Endothelial cell of umbilical vein (primary cell): ENCODE data around the gene TLR9. TPM values are rescaled to one million over a fixed set of nuclear protein-coding genes. Genes with fewer than 3 reads are reported as not detected.

Experiments used
- BruUV-seq: library from RNA; stranded (reverse); fragments of 400-500 nt; replicated peaks from 2 replicates; lab custom pipeline; 2021; lab: Mats Ljungman, UMichigan
- CTCF ChIA-PET: fragments of 300-600, 350-600 bp; sonication (Branson Sonifier 250); formaldehyde crosslinking; loops from one replicate; lab custom pipeline; 2021; ENCODE audit warnings: antibody characterized with exemption, inconsistent platforms; lab: Charles Lee
- POLR2A ChIA-PET: fragments of 300-600, 350-600 bp; sonication (Branson Sonifier 250); formaldehyde crosslinking; loops from one replicate; lab custom pipeline; 2021; ENCODE audit warnings: antibody characterized with exemption, inconsistent platforms; lab: Charles Lee
- DNase-seq: peaks from one replicate; pipeline ENCODE4 v3.0.0-alpha.2; 2011; ENCODE audit warnings: low read depth, low spot score
- FAIRE-seq: peaks from 2 replicates; lab custom pipeline; 2011; peaks lifted over from hg19 to GRCh38; lab: Jason Lieb, UNC
- H2AFZ ChIP-seq: 2 replicates; pipeline ENCODE4 v1.6.0; 2012; ENCODE audit warnings: low read depth, low read length, control low read depth, inconsistent platforms
- H3K27ac ChIP-seq: 2 replicates; pipeline ENCODE4 v1.5.1; 2011; ENCODE audit warnings: low read depth, mild to moderate bottlenecking, control low read depth, low read length, moderate library complexity; ENCODE audit not compliant: insufficient read depth
- H3K27me3 ChIP-seq, 2 experiments: 2 replicates each; pipeline versions ENCODE4 v1.6.0 to v1.6.1; 2011; ENCODE audit warnings: low read length in 2 of 2, mixed read lengths in 1 of 2; ENCODE audit not compliant: control insufficient read depth in 2 of 2, insufficient read depth in 2 of 2
- H3K36me3 ChIP-seq, 2 experiments: 2 replicates in 1 of 2; 3 replicates in 1 of 2; pipeline ENCODE4 v1.5.1; 2011; ENCODE audit warnings: low read length in 2 of 2, mild to moderate bottlenecking in 1 of 2, moderate library complexity in 1 of 2; ENCODE audit not compliant: control insufficient read depth in 2 of 2, insufficient read depth in 2 of 2; ENCODE audit errors: extremely low read depth in 1 of 2
- H3K4me1 ChIP-seq: 3 replicates; pipeline ENCODE4 v1.5.1; 2011; ENCODE audit warnings: mild to moderate bottlenecking, low read length; ENCODE audit not compliant: control insufficient read depth, insufficient read depth; ENCODE audit errors: extremely low read depth
- H3K4me2 ChIP-seq: 2 replicates; pipeline ENCODE4 v1.6.1; 2011; ENCODE audit warnings: low read length, control low read depth, mixed read lengths; ENCODE audit not compliant: insufficient read depth
- H3K4me3 ChIP-seq, 3 experiments: fragments of 200-600 bp in 1 of 3; sonication (generic), shearing (Covaris generic) in 1 of 3; replicated peaks in 1 of 3; 2 replicates each; pipeline ENCODE4 v1.5.1; 2011 to 2016; ENCODE audit warnings: control low read depth in 3 of 3, low read length in 3 of 3, mild to moderate bottlenecking in 2 of 3, inconsistent platforms in 1 of 3, low read depth in 1 of 3, moderate library complexity in 1 of 3; ENCODE audit not compliant: insufficient read depth in 1 of 3
- H3K79me2 ChIP-seq: 2 replicates; pipeline ENCODE4 v1.6.0; 2012; ENCODE audit warnings: low read length, inconsistent platforms; ENCODE audit not compliant: control insufficient read depth, insufficient read depth
- H3K9ac ChIP-seq: replicated peaks from 2 replicates; pipeline ENCODE3; 2011; ENCODE audit warnings: low read length, control low read depth; ENCODE audit not compliant: insufficient read depth; ENCODE audit errors: extremely low read depth
- H3K9me1 ChIP-seq: replicated peaks from 3 replicates; pipeline ENCODE4 v1.6.0; 2011; ENCODE audit warnings: mild to moderate bottlenecking, low read length; ENCODE audit not compliant: control insufficient read depth, insufficient read depth; ENCODE audit errors: extremely low read depth
- H3K9me3 ChIP-seq: replicated peaks from 2 replicates; pipeline ENCODE4 v1.5.1; 2012; ENCODE audit warnings: low read length, inconsistent platforms; ENCODE audit not compliant: control insufficient read depth, insufficient read depth
- H4K20me1 ChIP-seq: replicated peaks from 2 replicates; pipeline ENCODE3; 2011; ENCODE audit warnings: mild to moderate bottlenecking, low read length; ENCODE audit not compliant: control insufficient read depth, insufficient read depth; ENCODE audit errors: extremely low read depth
- CTCF ChIP-seq, 2 donors: IDR thresholded peaks; 1 replicate in 1 of 2; 2 replicates in 1 of 2; pipeline ENCODE4 v1.5.1; 2011; ENCODE audit warnings: low read length in 2 of 2, mild to moderate bottlenecking in 2 of 2, moderate library complexity in 2 of 2, control low read depth in 1 of 2, inconsistent platforms in 1 of 2, low read depth in 1 of 2; ENCODE audit not compliant: insufficient read depth in 1 of 2; ENCODE audit errors: extremely low read depth in 1 of 2
- EZH2 ChIP-seq: IDR thresholded peaks from 2 replicates; pipeline ENCODE4 v1.6.1; 2012; ENCODE audit warnings: borderline replicate concordance, low read depth, mild to moderate bottlenecking, moderate library complexity, low read length, inconsistent platforms; ENCODE audit not compliant: severe bottlenecking
- FOS ChIP-seq: IDR thresholded peaks from 2 replicates; pipeline ENCODE4 v1.6.1; 2011; ENCODE audit warnings: mild to moderate bottlenecking, low read length, moderate library complexity, borderline replicate concordance; ENCODE audit not compliant: insufficient read depth
- GATA2 ChIP-seq: IDR thresholded peaks from 2 replicates; pipeline ENCODE4 v1.7.0; 2011; ENCODE audit warnings: low read depth, mild to moderate bottlenecking, moderate library complexity, mixed read lengths, low read length; ENCODE audit not compliant: insufficient read length, insufficient read depth
- JUN ChIP-seq: IDR thresholded peaks from 2 replicates; pipeline ENCODE4 v1.6.1; 2011; ENCODE audit warnings: borderline replicate concordance, low read depth; ENCODE audit not compliant: insufficient read length, insufficient read depth
- MAX ChIP-seq: IDR thresholded peaks from 2 replicates; pipeline ENCODE4 v1.6.1; 2011; ENCODE audit not compliant: insufficient read depth, insufficient read length
- MYC ChIP-seq: IDR thresholded peaks from one replicate; pipeline ENCODE4 v1.6.1; 2011; ENCODE audit warnings: mild to moderate bottlenecking, low read depth, low read length
- POLR2A ChIP-seq: IDR thresholded peaks from 2 replicates; pipeline ENCODE4 v1.6.1; 2012; ENCODE audit warnings: low read depth, mild to moderate bottlenecking, control low read depth, low read length
- POLR2AphosphoS5 ChIP-seq: IDR thresholded peaks from 2 replicates; pipeline ENCODE4 v1.6.1; 2012; ENCODE audit warnings: low read depth, mild to moderate bottlenecking, control low read depth, low read length, moderate library complexity; ENCODE audit not compliant: insufficient read depth
- dilution Hi-C: fragments of 300-500 bp; cut with MboI; formaldehyde crosslinking; loops from one replicate; pipeline ENCODE4 v1.15.0; 2019; ENCODE audit warnings: low sequenced_read_pairs; ENCODE audit not compliant: extremely low pct_ligation_motif_present
- intact Hi-C: fragments of 100-400 bp; cut with micrococcal nuclease; formaldehyde crosslinking; loops from one replicate; pipeline ENCODE4 v1.10.0; 2022
- polyA plus RNA-seq, 4 experiments: library from polyadenylated mRNA; depleted of rRNA in 3 of 4; stranded (reverse) in 3 of 4; unstranded in 1 of 4; fragments of >200 nt; gene quantifications; 2 replicates each; pipeline versions ENCODE4 v1.2.1 to v1.2.3, GENCODE V29; 2011 to 2012; ENCODE audit warnings: missing spikeins in 1 of 4
- total RNA-seq: library from RNA; stranded (reverse); gene quantifications from 2 replicates; pipeline ENCODE4 v1.2.3, GENCODE V29; 2021

The TLR9 gene
- total and polyA plus RNA-seq, 2 donors (not counting 3 experiments of a cell fraction or from before 2014, with no cell fraction given): not detected

GRCh38 chr3:52185311-52185710 is 40.1 kb downstream of the TLR9 start:
- no TSS peak for BruUV-seq
- TF ChIP-seq POLR2AphosphoS5: no peak
- TF ChIP-seq GATA2: no peak
- no peak for TF ChIP-seq MYC
- no peak for TF ChIP-seq CTCF (IDR thresholded peaks at IDR 0.05; ENCODE audit: extremely low read depth in 1 of 2, insufficient read depth in 1 of 2, low read depth in 1 of 2, low read length in 2 of 2)
- no peak for TF ChIP-seq POLR2A
- TF ChIP-seq MAX: no peak
- TF ChIP-seq FOS: no peak
- TF ChIP-seq EZH2: no peak
- TF ChIP-seq JUN: no peak
- Histone ChIP-seq H3K36me3 (no peaks in the 10 kb centered on the region), H3K9me1 (no peaks in the 10 kb centered on the region), H2AFZ (no peak overlapping the region), H3K9ac (no peak overlapping the region), H3K79me2 (no peaks in the 10 kb centered on the region), H4K20me1 (no peaks in the 10 kb centered on the region), H3K9me3 (no peaks in the 10 kb centered on the region), H3K4me3 (no peak overlapping the region), H3K27me3 (no peaks in the 10 kb centered on the region), H3K4me2 (no peak overlapping the region), H3K27ac (no peak overlapping the region), H3K4me1 (no peaks in the 10 kb centered on the region)
- dilution Hi-C loops (no loop called here), intact Hi-C loops (no loop called here)
- no peak for FAIRE-seq
- CTCF ChIA-PET: interaction anchor here (0.9 kb wide), 1 partner anchor 35 kb away, joined by 3 read pairs; no protein-coding TSS in a partner anchor
- POLR2A ChIA-PET: no interaction called here
- DNase-seq: no peak
